ENCODE measurements around the gene ATG4D. TPM values are rescaled to one million over a fixed set of nuclear protein-coding genes. Genes with fewer than 3 reads are reported as not detected.
"Not testable (repeated sequence)": the region's sequence is repeated elsewhere in the genome, so short reads cannot be mapped to it uniquely, and the experiment has no call there.

ATG4D gene
- total RNA-seq, 1 donor from 2014 or later: 30.9 TPM

- peak within 1 kb of the TSS; percentile 89 for H3K27ac Mint-ChIP-seq (ENCODE audit: unreplicated experiment)
- peaks cover 41% of the 10 kb centered on the region for H3K4me1 Mint-ChIP-seq (ENCODE audit: unreplicated experiment)
- TF ChIP-seq CTCF (IDR thresholded peaks at IDR 0.05): peak; percentile 40
- no peaks in the 10 kb centered on the region for H3K27me3 Mint-ChIP-seq (ENCODE audit: unreplicated experiment)
- H3K9me3 Mint-ChIP-seq (ENCODE audit: unreplicated experiment): no peaks in the 10 kb centered on the region
- peak; percentile 100 for DNase-seq (ENCODE audit: extremely low spot score, unreplicated experiment)
- no peaks in the 10 kb centered on the region for H3K36me3 Mint-ChIP-seq (ENCODE audit: unreplicated experiment)
- H3K4me3 Mint-ChIP-seq (ENCODE audit: unreplicated experiment): peak within 1 kb of the TSS; percentile 88
Observed at GRCh38 chr19:10568826-10569651, 25.3 kb downstream of the ATG4D start, which contains the start of gene CDKN2D. CDKN2D (minus strand) TSS chr19:10568979; CDS start chr19:10568653, 326 bp downstream.

GRCh38 chr19:10573793-10574192 is 30.1 kb downstream of the ATG4D start:
- not testable (repeated sequence) for H3K27me3 Mint-ChIP-seq (ENCODE audit: unreplicated experiment); DNase-seq (ENCODE audit: extremely low spot score, unreplicated experiment); H3K27ac Mint-ChIP-seq (ENCODE audit: unreplicated experiment); H3K4me3 Mint-ChIP-seq (ENCODE audit: unreplicated experiment); H3K9me3 Mint-ChIP-seq (ENCODE audit: unreplicated experiment); H3K36me3 Mint-ChIP-seq (ENCODE audit: unreplicated experiment)
- H3K4me1 Mint-ChIP-seq (ENCODE audit: unreplicated experiment): peaks cover 12% of the 10 kb centered on the region

- no peak overlapping the region for H3K4me3 Mint-ChIP-seq (ENCODE audit: unreplicated experiment)
- no peak overlapping the region for H3K27ac Mint-ChIP-seq (ENCODE audit: unreplicated experiment)
- no peak for TF ChIP-seq CTCF (IDR thresholded peaks at IDR 0.05)
- peaks cover 7% of the 10 kb centered on the region for H3K4me1 Mint-ChIP-seq (ENCODE audit: unreplicated experiment)
- H3K9me3 Mint-ChIP-seq (ENCODE audit: unreplicated experiment): no peaks in the 10 kb centered on the region
- H3K27me3 Mint-ChIP-seq (ENCODE audit: unreplicated experiment): no peaks in the 10 kb centered on the region
- no peak for DNase-seq (ENCODE audit: extremely low spot score, unreplicated experiment)
- no peaks in the 10 kb centered on the region for H3K36me3 Mint-ChIP-seq (ENCODE audit: unreplicated experiment)
Observed at GRCh38 chr19:10574462-10574861, 30.8 kb downstream of the ATG4D start.

GRCh38 chr19:10575011-10575716 is 31.5 kb downstream of the ATG4D start:
- peaks cover 6% of the 10 kb centered on the region for H3K4me1 Mint-ChIP-seq (ENCODE audit: unreplicated experiment)
- no peak for TF ChIP-seq CTCF (IDR thresholded peaks at IDR 0.05)
- no peaks in the 10 kb centered on the region for H3K36me3 Mint-ChIP-seq (ENCODE audit: unreplicated experiment)
- H3K27ac Mint-ChIP-seq (ENCODE audit: unreplicated experiment): no peak overlapping the region
- H3K9me3 Mint-ChIP-seq (ENCODE audit: unreplicated experiment): no peaks in the 10 kb centered on the region
- H3K4me3 Mint-ChIP-seq (ENCODE audit: unreplicated experiment): no peak overlapping the region
- DNase-seq (ENCODE audit: extremely low spot score, unreplicated experiment): no peak
- H3K27me3 Mint-ChIP-seq (ENCODE audit: unreplicated experiment): no peaks in the 10 kb centered on the region

GRCh38 chr19:10577951-10578350 is 34.2 kb downstream of the ATG4D start:
- TF ChIP-seq CTCF (IDR thresholded peaks at IDR 0.05): no peak
- Mint-ChIP-seq H3K4me3 (ENCODE audit: unreplicated experiment) (no peak overlapping the region), H3K36me3 (ENCODE audit: unreplicated experiment) (no peaks in the 10 kb centered on the region), H3K9me3 (ENCODE audit: unreplicated experiment) (no peaks in the 10 kb centered on the region), H3K27me3 (ENCODE audit: unreplicated experiment) (no peaks in the 10 kb centered on the region), H3K27ac (ENCODE audit: unreplicated experiment) (no peak overlapping the region), H3K4me1 (ENCODE audit: unreplicated experiment) (peaks cover 8% of the 10 kb centered on the region)
- DNase-seq (ENCODE audit: extremely low spot score, unreplicated experiment): no peak

Data from osteocyte (in vitro differentiated cells).